ENCODE data around the gene MYOM3.

MYOM3 gene

DNA sequence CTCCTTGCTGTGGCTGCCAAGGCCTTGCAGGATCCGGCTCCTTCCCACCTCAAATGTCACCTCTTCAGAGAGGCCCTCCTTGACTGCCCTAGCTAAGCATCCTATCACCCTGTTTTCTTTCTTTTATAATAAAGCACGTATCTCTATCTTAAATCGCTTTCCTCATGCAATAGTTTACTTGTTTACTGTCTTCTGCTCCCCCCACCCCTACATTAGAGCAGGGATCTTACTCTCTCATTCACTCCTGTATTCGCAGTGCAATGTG, 36.4 kb downstream of the MYOM3 start:
- DNase-seq: no peak
- Histone ChIP-seq H2AFZ (ENCODE audit: low read length) (no peak overlapping the region), H3K4me3 (ENCODE audit: low read length) (no peak overlapping the region), H3K79me2 (ENCODE audit: low read length) (no peaks in the 10 kb centered on the region), H3K27me3 (replicated peaks; ENCODE audit: insufficient read depth, low read length) (no peaks in the 10 kb centered on the region), H3K4me2 (ENCODE audit: low read depth, low read length) (no peak overlapping the region), H3K4me1 (ENCODE audit: low read length) (no peaks in the 10 kb centered on the region), H4K20me1 (ENCODE audit: insufficient read depth, low read length) (no peaks in the 10 kb centered on the region), H3K27ac (ENCODE audit: low read length) (no peak overlapping the region), H3K36me3 (replicated peaks; ENCODE audit: insufficient read depth, low read length) (no peaks in the 10 kb centered on the region), H3K9me2 (replicated peaks; ENCODE audit: insufficient read depth, low read length) (no peaks in the 10 kb centered on the region), H3K9ac (ENCODE audit: low read length) (no peak overlapping the region), H3F3A (ENCODE audit: insufficient read depth, low read length) (no peaks in the 10 kb centered on the region), H3K9me3 (replicated peaks; ENCODE audit: insufficient read depth, low read length) (no peaks in the 10 kb centered on the region)
- no peak for TF ChIP-seq EZH2 (optimal IDR thresholded peaks at IDR 0.05; ENCODE audit: low read depth, low read length)
- TF ChIP-seq EZH2phosphoT487 (IDR thresholded peaks at IDR 0.05; ENCODE audit: low read length): no peak
- TF ChIP-seq CTCF (IDR thresholded peaks at IDR 0.05; ENCODE audit: low read length): no peak

GRCh38 chr1:24074817-24075589, 36.9 kb downstream of the MYOM3 start:
- Histone ChIP-seq H3K4me1 (ENCODE audit: low read length) (no peaks in the 10 kb centered on the region), H3K9ac (ENCODE audit: low read length) (no peak overlapping the region), H3F3A (ENCODE audit: insufficient read depth, low read length) (no peaks in the 10 kb centered on the region), H2AFZ (ENCODE audit: low read length) (no peak overlapping the region), H3K27me3 (replicated peaks; ENCODE audit: insufficient read depth, low read length) (no peaks in the 10 kb centered on the region), H3K4me3 (ENCODE audit: low read length) (no peak overlapping the region), H3K9me3 (replicated peaks; ENCODE audit: insufficient read depth, low read length) (no peaks in the 10 kb centered on the region), H3K36me3 (replicated peaks; ENCODE audit: insufficient read depth, low read length) (no peaks in the 10 kb centered on the region), H3K4me2 (ENCODE audit: low read depth, low read length) (no peak overlapping the region), H3K79me2 (ENCODE audit: low read length) (no peaks in the 10 kb centered on the region), H3K9me2 (replicated peaks; ENCODE audit: insufficient read depth, low read length) (no peaks in the 10 kb centered on the region), H4K20me1 (ENCODE audit: insufficient read depth, low read length) (no peaks in the 10 kb centered on the region), H3K27ac (ENCODE audit: low read length) (no peak overlapping the region)
- TF ChIP-seq EZH2 (optimal IDR thresholded peaks at IDR 0.05; ENCODE audit: low read depth, low read length) (no peak), EZH2phosphoT487 (IDR thresholded peaks at IDR 0.05; ENCODE audit: low read length) (no peak), CTCF (IDR thresholded peaks at IDR 0.05; ENCODE audit: low read length) (no peak)
- no peak for DNase-seq

GRCh38 chr1:24074196-24074595, 37.7 kb downstream of the MYOM3 start:
- TF ChIP-seq CTCF (IDR thresholded peaks at IDR 0.05; ENCODE audit: low read length) (no peak), EZH2 (optimal IDR thresholded peaks at IDR 0.05; ENCODE audit: low read depth, low read length) (no peak), EZH2phosphoT487 (IDR thresholded peaks at IDR 0.05; ENCODE audit: low read length) (no peak)
- no peaks in the 10 kb centered on the region for H3K9me3 ChIP-seq (replicated peaks; ENCODE audit: insufficient read depth, low read length)
- H3K27ac ChIP-seq (ENCODE audit: low read length): no peak overlapping the region
- no peak overlapping the region for H2AFZ ChIP-seq (ENCODE audit: low read length)
- H3K4me2 ChIP-seq (ENCODE audit: low read depth, low read length): no peak overlapping the region
- H3K36me3 ChIP-seq (replicated peaks; ENCODE audit: insufficient read depth, low read length): no peaks in the 10 kb centered on the region
- H3K4me1 ChIP-seq (ENCODE audit: low read length): no peaks in the 10 kb centered on the region
- no peaks in the 10 kb centered on the region for H3K79me2 ChIP-seq (ENCODE audit: low read length)
- no peak for DNase-seq
- H3K27me3 ChIP-seq (replicated peaks; ENCODE audit: insufficient read depth, low read length): no peaks in the 10 kb centered on the region
- H3F3A ChIP-seq (ENCODE audit: insufficient read depth, low read length): no peaks in the 10 kb centered on the region
- H3K9me2 ChIP-seq (replicated peaks; ENCODE audit: insufficient read depth, low read length): no peaks in the 10 kb centered on the region
- no peaks in the 10 kb centered on the region for H4K20me1 ChIP-seq (ENCODE audit: insufficient read depth, low read length)
- H3K4me3 ChIP-seq (ENCODE audit: low read length): no peak overlapping the region
- H3K9ac ChIP-seq (ENCODE audit: low read length): no peak overlapping the region
